Measurements from ENCODE around the gene SLC9A3. TPM values are rescaled to one million over a fixed set of nuclear protein-coding genes. Genes with fewer than 3 reads are reported as not detected.

SLC9A3 gene
- total RNA-seq, 4 donors from 2014 or later, result 0.29 to 3.9 (median 2.6) TPM

- DNase-seq, result no peak
- intact Hi-C loops (cut with DNase I; ENCODE audit: low total_unique reads), result no loop called here
These were observed 72.4 kb downstream of the SLC9A3 start for GRCh38 chr5:451587-452458.

GRCh38 chr5:449151-449550 is 75.1 kb downstream of the SLC9A3 start:
- intact Hi-C loops (cut with DNase I; ENCODE audit: low total_unique reads), result no loop called here
- H3K4me1 ChIP-seq, result peaks cover 0 to 3% of the 10 kb centered on the region in 2 donors
- no peaks in the 10 kb centered on the region for H3K36me3 ChIP-seq
- no peak overlapping the region for H3K27ac ChIP-seq
- TF ChIP-seq CTCF (IDR thresholded peaks at IDR 0.05) (no peak), POLR2A (IDR thresholded peaks at IDR 0.05) (no peak)
- peaks cover 0 to 9% of the 10 kb centered on the region in 2 donors for H3K9me3 ChIP-seq
- no peak for DNase-seq
- H3K4me3 ChIP-seq, result no peak overlapping the region
- no peaks in the 10 kb centered on the region for H3K27me3 ChIP-seq

More at GRCh38 chr5:451587-452458, 72.4 kb downstream of the SLC9A3 start:
- no peak overlapping the region for H3K27ac ChIP-seq
- peaks cover 0 to 9% of the 10 kb centered on the region in 2 donors for H3K9me3 ChIP-seq
- H3K4me3 ChIP-seq, result no peak overlapping the region
- H3K27me3 ChIP-seq, result no peaks in the 10 kb centered on the region
- no peak for TF ChIP-seq POLR2A (IDR thresholded peaks at IDR 0.05)
- no peaks in the 10 kb centered on the region for H3K4me1 ChIP-seq
- H3K36me3 ChIP-seq, result no peaks in the 10 kb centered on the region

- H3K27me3 ChIP-seq, result no peaks in the 10 kb centered on the region
- H3K9me3 ChIP-seq, result peaks cover 0 to 9% of the 10 kb centered on the region in 2 donors
- no peak overlapping the region for H3K27ac ChIP-seq
- H3K36me3 ChIP-seq, result no peaks in the 10 kb centered on the region
- no peak for DNase-seq
- no peak overlapping the region for H3K4me3 ChIP-seq
- peaks cover 0 to 7% of the 10 kb centered on the region in 2 donors for H3K4me1 ChIP-seq
- TF ChIP-seq CTCF (IDR thresholded peaks at IDR 0.05), result no peak
- no peak for TF ChIP-seq POLR2A (IDR thresholded peaks at IDR 0.05)
- intact Hi-C loops (cut with DNase I; ENCODE audit: low total_unique reads), result no loop called here
These were observed 75.5 kb downstream of the SLC9A3 start for GRCh38 chr5:448766-449090.

GRCh38 chr5:448061-448765 is 76.0 kb downstream of the SLC9A3 start:
- no peak for DNase-seq
- Histone ChIP-seq H3K27me3 (no peaks in the 10 kb centered on the region), H3K36me3 (no peaks in the 10 kb centered on the region), H3K4me3 (no peak overlapping the region), H3K4me1 (peaks cover 0 to 8% of the 10 kb centered on the region in 2 donors), H3K9me3 (peaks cover 0 to 9% of the 10 kb centered on the region in 2 donors), H3K27ac (no peak overlapping the region)
- intact Hi-C loops (cut with DNase I; ENCODE audit: low total_unique reads), result no loop called here
- TF ChIP-seq CTCF (IDR thresholded peaks at IDR 0.05), result no peak
- no peak for TF ChIP-seq POLR2A (IDR thresholded peaks at IDR 0.05)

GRCh38 chr5:447501-447900 is 76.7 kb downstream of the SLC9A3 start:
- Histone ChIP-seq H3K9me3 (peaks cover 0 to 9% of the 10 kb centered on the region in 2 donors), H3K4me1 (peaks cover 0 to 10% of the 10 kb centered on the region in 2 donors), H3K4me3 (no peak overlapping the region), H3K27me3 (no peaks in the 10 kb centered on the region), H3K27ac (no peak overlapping the region), H3K36me3 (no peaks in the 10 kb centered on the region)
- TF ChIP-seq POLR2A (IDR thresholded peaks at IDR 0.05) (no peak), CTCF (IDR thresholded peaks at IDR 0.05) (no peak)
- DNase-seq, result no peak
- intact Hi-C loops (cut with DNase I; ENCODE audit: low total_unique reads), result no loop called here

All from uterus (tissue), 4 donors.